ENCODE data around the gene APOA4. TPM values are rescaled to one million over a fixed set of nuclear protein-coding genes. Genes with fewer than 3 reads are reported as not detected.

The APOA4 gene
- total RNA-seq, 1 experiment from 2014 or later, result not detected

GRCh38 chr11:116787436-116787785 lies 35.7 kb downstream of the APOA4 start:
- DNase-seq (ENCODE audit: low read depth, low spot score) (no peak), ATAC-seq (no peak)
- Histone ChIP-seq H3K4me3 (ENCODE audit: low read depth in 2 of 2, low read length in 2 of 2) (peak overlapping the region; percentile 86 to 97), H3K27me3 (ENCODE audit: control insufficient read depth, insufficient read depth, low read length) (no peaks in the 10 kb centered on the region), H3K9me3 (ENCODE audit: control insufficient read depth, insufficient read depth, low read depth, low read length) (no peaks in the 10 kb centered on the region), H3K36me3 (ENCODE audit: control insufficient read depth, insufficient read depth, low read length) (peaks cover 48% of the 10 kb centered on the region), H3K27ac (ENCODE audit: low read length) (peak overlapping the region; percentile 95), H3K4me1 (ENCODE audit: control insufficient read depth, insufficient read depth, low read length) (peaks cover 15% of the 10 kb centered on the region)
- CTCF ChIA-PET, result interaction anchor here (1.0 kb wide), 1 partner anchor 48 kb away, joined by 4 read pairs; no protein-coding TSS in a partner anchor
- in situ Hi-C loops (cut with HindIII; ENCODE audit: low pct_unique_long_range_greater_than_20kb, low sequenced_read_pairs) (loop anchor here (10.0 kb wide), 1 partner anchor 217 kb away; no protein-coding TSS in a partner anchor), intact Hi-C loops (cut with micrococcal nuclease; ENCODE audit: unreplicated experiment) (no loop called here)
- no peak for TF ChIP-seq TCF7L2 (IDR thresholded peaks at IDR 0.05; ENCODE audit: low read depth, low read length)
- TF ChIP-seq POLR2AphosphoS5 (IDR thresholded peaks at IDR 0.05; ENCODE audit: low read depth, low read length), result no peak
- TF ChIP-seq CTCF (IDR thresholded peaks at IDR 0.05), result no peak
- no peak for TF ChIP-seq SIN3A (IDR thresholded peaks at IDR 0.05; ENCODE audit: borderline replicate concordance, insufficient read depth, low read depth, low read length)
- TF ChIP-seq REST (IDR thresholded peaks at IDR 0.05; ENCODE audit: insufficient read depth in 1 of 2, low read depth in 2 of 2, low read length in 1 of 2), result no peak
- no TSS peak for BruUV-seq (replicated peaks)
- POLR2A ChIA-PET, result no interaction called here

GRCh38 chr11:116786966-116787365 lies 36.1 kb downstream of the APOA4 start:
- DNase-seq (ENCODE audit: low read depth, low spot score), result no peak
- H3K4me3 ChIP-seq (ENCODE audit: low read depth in 2 of 2, low read length in 2 of 2), result peak overlapping the region; percentile 86 to 97
- ATAC-seq, result no peak
- peaks cover 53% of the 10 kb centered on the region for H3K36me3 ChIP-seq (ENCODE audit: control insufficient read depth, insufficient read depth, low read length)
- BruUV-seq (replicated peaks), result TSS peak; percentile 77
- in situ Hi-C loops (cut with HindIII; ENCODE audit: low pct_unique_long_range_greater_than_20kb, low sequenced_read_pairs) (loop anchor here (10.0 kb wide), 1 partner anchor 218 kb away; no protein-coding TSS in a partner anchor), intact Hi-C loops (cut with micrococcal nuclease; ENCODE audit: unreplicated experiment) (no loop called here)
- no peaks in the 10 kb centered on the region for H3K27me3 ChIP-seq (ENCODE audit: control insufficient read depth, insufficient read depth, low read length)
- ChIA-PET POLR2A (interaction anchor here (0.6 to 1.1 kb wide), 2 partner anchors 14 to 48 kb away, joined by 3 to 9 read pairs; partner anchors contain the start of gene BUD13), CTCF (interaction anchor here (1.0 kb wide), 1 partner anchor 49 kb away, joined by 4 read pairs; no protein-coding TSS in a partner anchor)
- peak overlapping the region; percentile 95 for H3K27ac ChIP-seq (ENCODE audit: low read length)
- H3K9me3 ChIP-seq (ENCODE audit: control insufficient read depth, insufficient read depth, low read depth, low read length), result no peaks in the 10 kb centered on the region
- H3K4me1 ChIP-seq (ENCODE audit: control insufficient read depth, insufficient read depth, low read length), result peaks cover 15% of the 10 kb centered on the region
- TF ChIP-seq CTCF (IDR thresholded peaks at IDR 0.05), result no peak
- TF ChIP-seq REST (IDR thresholded peaks at IDR 0.05; ENCODE audit: insufficient read depth in 1 of 2, low read depth in 2 of 2, low read length in 1 of 2), result no peak
- no peak for TF ChIP-seq POLR2AphosphoS5 (IDR thresholded peaks at IDR 0.05; ENCODE audit: low read depth, low read length)
- no peak for TF ChIP-seq TCF7L2 (IDR thresholded peaks at IDR 0.05; ENCODE audit: low read depth, low read length)
- no peak for TF ChIP-seq SIN3A (IDR thresholded peaks at IDR 0.05; ENCODE audit: borderline replicate concordance, insufficient read depth, low read depth, low read length)

All from Panc1 (cell line).